WTC11 (cell line): ENCODE data around the gene SLC31A2. TPM values are rescaled to one million over a fixed set of nuclear protein-coding genes. Genes with fewer than 3 reads are reported as not detected.
A peak's percentile ranks its signal among the peaks of the same experiment; 100 is the strongest.
"Not testable (repeated sequence)": the region's sequence is repeated elsewhere in the genome, so short reads cannot be mapped to it uniquely, and the experiment has no call there.

Experiments used
- ATAC-seq: fragments of 200-7000 bp; cut with Tn5 transposase; 2 replicates; pipeline ENCODE4 v1.10.0; 2021; ENCODE audit warnings: mild to moderate bottlenecking, moderate library complexity
- CTCF ChIA-PET: fragments of 300-600 bp; sonication (Branson Sonifier 250); formaldehyde crosslinking; loops from one replicate; lab custom pipeline; 2021; ENCODE audit warnings: antibody characterized with exemption; lab: Charles Lee
- POLR2A ChIA-PET: fragments of 350-600 bp; sonication (Branson Sonifier 250); formaldehyde crosslinking; loops from one replicate; lab custom pipeline; 2021; ENCODE audit warnings: antibody characterized with exemption; lab: Charles Lee
- DNase-seq: peaks from one replicate; pipeline ENCODE4 v3.0.0; 2021; ENCODE audit warnings: low spot score
- H3K27ac Mint-ChIP-seq: 2 replicates; pipeline ENCODE4 v1.8.0; 2021; ENCODE audit warnings: mixed read lengths
- H3K27me3 Mint-ChIP-seq: 2 replicates; pipeline ENCODE4 v1.8.0; 2021; ENCODE audit warnings: low read depth, mild to moderate bottlenecking, moderate library complexity, mixed read lengths
- H3K36me3 Mint-ChIP-seq: 2 replicates; pipeline ENCODE4 v1.8.0; 2021; ENCODE audit warnings: mixed read lengths
- H3K4me1 Mint-ChIP-seq: 2 replicates; pipeline ENCODE4 v1.8.0; 2022; ENCODE audit warnings: mixed read lengths
- H3K4me3 Mint-ChIP-seq: 2 replicates; pipeline ENCODE4 v1.8.0; 2021; ENCODE audit warnings: mild to moderate bottlenecking, moderate library complexity, mixed read lengths
- H3K9me3 Mint-ChIP-seq: 2 replicates; pipeline ENCODE4 v1.8.0; 2021; ENCODE audit warnings: mixed read lengths
- CREM ChIP-seq: sonication (generic); formaldehyde crosslinking; IDR thresholded peaks from 2 replicates; pipeline ENCODE4 v1.8.1; 2022; ENCODE audit warnings: mild to moderate bottlenecking, missing genetic modification reagents, moderate library complexity
- GABPB1 ChIP-seq: sonication (generic); formaldehyde crosslinking; IDR thresholded peaks from 2 replicates; pipeline ENCODE4 v1.8.1; 2023; ENCODE audit warnings: mild to moderate bottlenecking, missing genetic modification reagents
- MXD4 ChIP-seq: fragments of 250-450 bp; sonication (Bioruptor Pico); IDR thresholded peaks from 2 replicates; pipeline ENCODE4 v1.8.0; 2021; ENCODE audit warnings: mild to moderate bottlenecking, moderate library complexity, borderline replicate concordance
- MYBL2 ChIP-seq: sonication (generic); formaldehyde crosslinking; IDR thresholded peaks from 2 replicates; pipeline ENCODE4 v1.8.1; 2023; ENCODE audit warnings: mild to moderate bottlenecking, moderate library complexity, missing genetic modification reagents
- NFATC4 ChIP-seq: fragments of 250-450 bp; sonication (Bioruptor Pico); IDR thresholded peaks from 2 replicates; pipeline ENCODE4 v1.9.0; 2021; ENCODE audit warnings: mild to moderate bottlenecking
- NFYB ChIP-seq: sonication (generic); formaldehyde crosslinking; conservative IDR thresholded peaks from 2 replicates; pipeline ENCODE4 v1.8.0; 2022; ENCODE audit warnings: low read depth, missing genetic modification reagents
- SMAD4 ChIP-seq: sonication (generic); formaldehyde crosslinking; IDR thresholded peaks from 2 replicates; pipeline ENCODE4 v1.8.0; 2022; ENCODE audit warnings: mild to moderate bottlenecking, missing genetic modification reagents
- SOX15 ChIP-seq: fragments of 250-450 bp; sonication (Bioruptor Pico); IDR thresholded peaks from 2 replicates; pipeline ENCODE4 v1.9.0; 2021; ENCODE audit warnings: mild to moderate bottlenecking
- TEAD1 ChIP-seq: sonication (generic); formaldehyde crosslinking; IDR thresholded peaks from 2 replicates; pipeline ENCODE4 v1.8.0; 2022; ENCODE audit warnings: mild to moderate bottlenecking, missing genetic modification reagents
- ZBTB21 ChIP-seq: sonication (generic); formaldehyde crosslinking; IDR thresholded peaks from 2 replicates; pipeline ENCODE4 v1.8.1; 2023; ENCODE audit warnings: mild to moderate bottlenecking, missing genetic modification reagents, borderline replicate concordance
- ZNF138 ChIP-seq: sonication (generic); formaldehyde crosslinking; conservative IDR thresholded peaks from 2 replicates; pipeline ENCODE4 v1.8.1; 2022; ENCODE audit warnings: mild to moderate bottlenecking, moderate library complexity, missing genetic modification reagents
- ZNF423 ChIP-seq: fragments of 250-450 bp; sonication (Bioruptor Pico); IDR thresholded peaks from 2 replicates; pipeline ENCODE4 v2.1.2; 2022; ENCODE audit warnings: mild to moderate bottlenecking, moderate library complexity
- ZSCAN18 ChIP-seq: fragments of 250-450 bp; sonication (Bioruptor Pico); IDR thresholded peaks from 2 replicates; pipeline ENCODE4 v2.1.2; 2022; ENCODE audit warnings: mild to moderate bottlenecking, moderate library complexity
- total RNA-seq: library from RNA; stranded (reverse); gene quantifications from 3 replicates; pipeline ENCODE4 v1.2.3, GENCODE V29; 2021
- TF ChIP-seq, protein P1 (sequence below): fragments of 200-600 bp; IDR thresholded peaks from 2 replicates; pipeline ENCODE4 v1.8.0; 2022; ENCODE audit warnings: antibody characterized with exemption
- TF ChIP-seq, protein P2 (sequence below): fragments of 250-450 bp; sonication (Bioruptor Pico); IDR thresholded peaks from 2 replicates; pipeline ENCODE4 v1.9.0; 2021; ENCODE audit warnings: mild to moderate bottlenecking
- TF ChIP-seq, protein P3 (sequence below): sonication (generic); formaldehyde crosslinking; IDR thresholded peaks from 2 replicates; pipeline ENCODE4 v1.8.0; 2022; ENCODE audit warnings: mild to moderate bottlenecking, missing genetic modification reagents

Gene SLC31A2
- total RNA-seq, 1 experiment from 2014 or later = 2.0 TPM

DNA sequence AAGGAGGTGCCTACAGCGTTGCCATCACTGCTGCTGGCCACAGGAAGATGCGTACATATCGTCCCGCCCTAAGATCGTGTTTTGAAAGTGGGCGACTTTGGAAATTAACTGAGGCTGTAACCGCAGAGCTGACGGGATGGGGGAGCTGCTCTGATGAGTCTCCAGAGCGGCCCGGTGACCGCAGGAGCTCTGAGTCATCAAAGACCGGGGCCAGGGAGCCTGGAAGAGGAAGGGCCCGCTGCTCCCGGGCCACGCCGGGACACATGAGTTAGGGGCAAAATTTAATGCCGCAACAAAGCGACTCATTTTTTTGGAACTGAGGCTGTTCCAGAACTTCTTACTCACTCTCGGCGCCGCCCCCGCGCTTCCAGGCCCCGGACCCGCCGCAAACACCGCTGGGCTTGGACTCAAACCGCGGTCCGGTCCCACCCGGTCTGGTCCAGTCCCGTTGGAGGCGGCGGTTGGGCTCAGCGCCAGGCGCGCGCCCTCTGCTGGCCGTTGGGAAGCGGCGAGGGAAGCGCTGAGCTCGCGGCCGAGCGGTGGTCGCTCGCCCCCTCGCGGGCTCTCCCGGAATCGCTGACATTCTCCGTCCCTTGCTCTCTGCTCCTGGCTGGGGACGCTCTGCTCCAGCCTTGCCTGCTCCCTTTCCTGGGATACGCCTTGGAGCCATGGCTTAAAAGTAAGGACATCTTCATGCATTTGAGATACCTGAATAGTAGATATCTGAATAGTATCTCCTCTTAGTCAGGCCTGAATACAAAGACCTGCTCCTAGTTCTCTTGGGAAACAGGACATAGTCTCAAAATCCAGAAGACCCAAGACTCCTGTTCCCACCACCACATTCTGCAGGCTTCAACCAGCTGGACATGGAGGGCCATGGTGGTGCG is 39.5 kb upstream of the SLC31A2 start:
- H3K27ac Mint-ChIP-seq, H3K4me1 Mint-ChIP-seq, POLR2A ChIA-PET, H3K9me3 Mint-ChIP-seq, H3K27me3 Mint-ChIP-seq, H3K36me3 Mint-ChIP-seq, H3K4me3 Mint-ChIP-seq: not testable (repeated sequence)
- ATAC-seq (peak; percentile 82), DNase-seq (peak; percentile 16)
- CTCF ChIA-PET = interaction anchor here (0.7 to 1.4 kb wide), 2 partner anchors 144 to 165 kb away, joined by 3 to 5 read pairs; no protein-coding TSS in a partner anchor
- TF ChIP-seq, protein P1, sequence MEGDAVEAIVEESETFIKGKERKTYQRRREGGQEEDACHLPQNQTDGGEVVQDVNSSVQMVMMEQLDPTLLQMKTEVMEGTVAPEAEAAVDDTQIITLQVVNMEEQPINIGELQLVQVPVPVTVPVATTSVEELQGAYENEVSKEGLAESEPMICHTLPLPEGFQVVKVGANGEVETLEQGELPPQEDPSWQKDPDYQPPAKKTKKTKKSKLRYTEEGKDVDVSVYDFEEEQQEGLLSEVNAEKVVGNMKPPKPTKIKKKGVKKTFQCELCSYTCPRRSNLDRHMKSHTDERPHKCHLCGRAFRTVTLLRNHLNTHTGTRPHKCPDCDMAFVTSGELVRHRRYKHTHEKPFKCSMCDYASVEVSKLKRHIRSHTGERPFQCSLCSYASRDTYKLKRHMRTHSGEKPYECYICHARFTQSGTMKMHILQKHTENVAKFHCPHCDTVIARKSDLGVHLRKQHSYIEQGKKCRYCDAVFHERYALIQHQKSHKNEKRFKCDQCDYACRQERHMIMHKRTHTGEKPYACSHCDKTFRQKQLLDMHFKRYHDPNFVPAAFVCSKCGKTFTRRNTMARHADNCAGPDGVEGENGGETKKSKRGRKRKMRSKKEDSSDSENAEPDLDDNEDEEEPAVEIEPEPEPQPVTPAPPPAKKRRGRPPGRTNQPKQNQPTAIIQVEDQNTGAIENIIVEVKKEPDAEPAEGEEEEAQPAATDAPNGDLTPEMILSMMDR = peak; percentile 38; the same call in 1 of the 2 replicates

GRCh38 chr9:113112706-113113510 is 37.9 kb upstream of the SLC31A2 start:
- DNase-seq, H3K4me1 Mint-ChIP-seq, H3K36me3 Mint-ChIP-seq: not testable (repeated sequence)
- CTCF ChIA-PET = interaction anchor here (0.9 to 1.4 kb wide), 5 partner anchors 12 to 190 kb away, joined by 3 to 5 read pairs (median 4); partner anchors contain the start of gene ZNF883
- TF ChIP-seq, protein P1 = peak; percentile 47; the same call in 1 of the 2 replicates
- TF ChIP-seq, all 79 proteins: peak for 1; not testable (repeated sequence) for 78
- H3K27me3 Mint-ChIP-seq, H3K27ac Mint-ChIP-seq, POLR2A ChIA-PET, H3K9me3 Mint-ChIP-seq, H3K4me3 Mint-ChIP-seq: not testable (repeated sequence)
- ATAC-seq = peak; percentile 69

GRCh38 chr9:113118829-113119228 is 32.0 kb upstream of the SLC31A2 start:
- CTCF ChIA-PET, H3K4me1 Mint-ChIP-seq, DNase-seq, POLR2A ChIA-PET, H3K27ac Mint-ChIP-seq, H3K27me3 Mint-ChIP-seq, H3K36me3 Mint-ChIP-seq, H3K9me3 Mint-ChIP-seq, H3K4me3 Mint-ChIP-seq, ATAC-seq: not testable (repeated sequence)

- H3K9me3 Mint-ChIP-seq = peaks cover 30% of the 10 kb centered on the region
- no peak for DNase-seq
Measured at GRCh38 chr9:113125386-113126035, 25.3 kb upstream of the SLC31A2 start.

More at GRCh38 chr9:113125386-113126035, 25.3 kb upstream of the SLC31A2 start:
- no peak for TF ChIP-seq CREM (CRISPR knock-in tag)
- TF ChIP-seq ZNF423 (CRISPR knock-in tag) = no peak
- TF ChIP-seq NFYB (CRISPR knock-in tag) = no peak
- TF ChIP-seq NFATC4 (CRISPR knock-in tag) = no peak
- no peak for TF ChIP-seq SMAD4 (CRISPR knock-in tag)
- TF ChIP-seq, protein P2, sequence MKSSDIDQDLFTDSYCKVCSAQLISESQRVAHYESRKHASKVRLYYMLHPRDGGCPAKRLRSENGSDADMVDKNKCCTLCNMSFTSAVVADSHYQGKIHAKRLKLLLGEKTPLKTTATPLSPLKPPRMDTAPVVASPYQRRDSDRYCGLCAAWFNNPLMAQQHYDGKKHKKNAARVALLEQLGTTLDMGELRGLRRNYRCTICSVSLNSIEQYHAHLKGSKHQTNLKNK (CRISPR knock-in tag) = no peak
- no peak for TF ChIP-seq SOX15
- no peak for TF ChIP-seq GABPB1
- no peak for TF ChIP-seq TEAD1
- no peak for TF ChIP-seq ZNF138 (CRISPR knock-in tag)
- no peak for TF ChIP-seq ZSCAN18 (CRISPR knock-in tag)
- TF ChIP-seq, protein P3, sequence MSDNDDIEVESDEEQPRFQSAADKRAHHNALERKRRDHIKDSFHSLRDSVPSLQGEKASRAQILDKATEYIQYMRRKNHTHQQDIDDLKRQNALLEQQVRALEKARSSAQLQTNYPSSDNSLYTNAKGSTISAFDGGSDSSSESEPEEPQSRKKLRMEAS (CRISPR knock-in tag) = no peak
- TF ChIP-seq MXD4 = no peak
- no peak for TF ChIP-seq MYBL2 (CRISPR knock-in tag)
- TF ChIP-seq ZBTB21 (CRISPR knock-in tag) = no peak
- Mint-ChIP-seq H3K4me1 (peaks cover 6% of the 10 kb centered on the region; the same call in 1 of the 2 replicates), H3K27me3 (peaks cover 18% of the 10 kb centered on the region), H3K36me3 (no peaks in the 10 kb centered on the region), H3K27ac (no peak overlapping the region), H3K4me3 (no peak overlapping the region)
- CTCF ChIA-PET = no interaction called here
- ATAC-seq = no peak
- POLR2A ChIA-PET = no interaction called here
